ENCODE measurements around the gene PRRG4. TPM values are rescaled to one million over a fixed set of nuclear protein-coding genes. Genes with fewer than 3 reads are reported as not detected.

PRRG4 gene
- total and polyA plus RNA-seq, 2 of the 4 experiments (the other 2 are of a cell fraction): not detected

- Histone ChIP-seq H3K4me2 (ENCODE audit: low read depth, low read length) (no peak overlapping the region), H3K9ac (ENCODE audit: low read depth, low read length) (no peak overlapping the region), H2AK5ac (ENCODE audit: low read depth, low read length) (no peak overlapping the region), H3K23ac (ENCODE audit: low read depth, low read length) (no peak overlapping the region), H3K9me3 (ENCODE audit: control insufficient read depth, insufficient read depth, low read length) (no peaks in the 10 kb centered on the region), H3K4ac (ENCODE audit: low read depth, low read length) (no peak overlapping the region), H3K36me3 (ENCODE audit: control insufficient read depth, insufficient read depth, low read length) (no peaks in the 10 kb centered on the region), H3K79me1 (ENCODE audit: low read depth in 1 of 2, low read length in 2 of 2) (no peaks in the 10 kb centered on the region), H3K4me3 (ENCODE audit: insufficient read depth, low read depth, low read length) (no peak overlapping the region), H2BK5ac (ENCODE audit: low read depth, low read length, poor library complexity, severe bottlenecking) (no peak overlapping the region), H2BK15ac (ENCODE audit: low read depth, low read length) (no peak overlapping the region), H4K91ac (ENCODE audit: insufficient read depth, low read depth, low read length) (no peak overlapping the region), H2BK20ac (ENCODE audit: low read depth, low read length) (no peak overlapping the region), H4K5ac (ENCODE audit: low read depth, low read length) (no peak overlapping the region), H3K9me1 (ENCODE audit: insufficient read depth, low read length) (no peaks in the 10 kb centered on the region), H4K8ac (ENCODE audit: low read depth in 2 of 2, low read length in 2 of 2) (no peak overlapping the region), H3K4me1 (ENCODE audit: control insufficient read depth, insufficient read depth, low read length) (no peaks in the 10 kb centered on the region), H2BK120ac (ENCODE audit: low read depth, low read length) (no peak overlapping the region), H3K27ac (ENCODE audit: insufficient read depth, low read length) (no peak overlapping the region), H2AFZ (replicated peaks; ENCODE audit: low read length, poor library complexity) (no peak overlapping the region), H3K14ac (replicated peaks; ENCODE audit: low read depth, low read length) (no peak overlapping the region), H2AK9ac (replicated peaks; ENCODE audit: low read depth, low read length, poor library complexity) (no peak overlapping the region), H4K20me1 (ENCODE audit: insufficient read depth, low read length) (no peaks in the 10 kb centered on the region), H3K27me3 (ENCODE audit: control insufficient read depth, insufficient read depth, low read length) (peaks cover 3% of the 10 kb centered on the region; the same call in 1 of the 2 replicates), H3K18ac (ENCODE audit: low read depth, low read length) (no peak overlapping the region), H3K56ac (ENCODE audit: extremely low read depth, insufficient read depth, low read length) (no peak overlapping the region)
- DNase-seq (no peak), ATAC-seq (ENCODE audit: low read depth) (no peak)
- CTCF ChIA-PET: no interaction called here
- TF ChIP-seq FOS (IDR thresholded peaks at IDR 0.05; ENCODE audit: low read depth, low read length): no peak
- TF ChIP-seq CTCF (conservative IDR thresholded peaks at IDR 0.05; ENCODE audit: low read depth, low read length): no peak
- no peak for TF ChIP-seq RCOR1 (IDR thresholded peaks at IDR 0.05; ENCODE audit: insufficient replicate concordance, low read length)
- TF ChIP-seq MAFK (IDR thresholded peaks at IDR 0.05; ENCODE audit: low read depth, low read length): no peak
- TF ChIP-seq RFX5 (IDR thresholded peaks at IDR 0.05; ENCODE audit: low read depth, low read length): no peak
- no peak for TF ChIP-seq ELK1 (IDR thresholded peaks at IDR 0.05; ENCODE audit: borderline replicate concordance, low read depth, low read length)
- TF ChIP-seq RAD21 (IDR thresholded peaks at IDR 0.05; ENCODE audit: low read length): no peak
- no peak for TF ChIP-seq NFE2L2 (IDR thresholded peaks at IDR 0.05; ENCODE audit: low read depth, low read length)
- TF ChIP-seq MAZ (IDR thresholded peaks at IDR 0.05; ENCODE audit: borderline replicate concordance, low read depth, low read length): no peak
- no peak for TF ChIP-seq POLR2A (IDR thresholded peaks at IDR 0.05; ENCODE audit: low read depth, low read length)
- WGBS, 2 experiments (ENCODE audit: extremely low coverage in 2 of 2, insufficient read length in 1 of 2): 83% methylated on average over 1 of the region's 3 CpGs; no CpG with 5 or more reads in 1 of the 2 experiments
- in situ Hi-C loops (cut with MboI; ENCODE audit: low sequenced_read_pairs) (loop anchor here (25.0 kb wide), 1 partner anchor 119 kb away; no protein-coding TSS in a partner anchor), dilution Hi-C loops (cut with HindIII; ENCODE audit: low sequenced_read_pairs, unreplicated experiment) (no loop called here), intact Hi-C loops (cut with micrococcal nuclease) (no loop called here)
- POLR2A ChIA-PET (ENCODE audit: unreplicated experiment): no interaction called here
- BruUV-seq (replicated peaks): no TSS peak
These were observed 11.9 kb upstream of the PRRG4 start for GRCh38 chr11:32817852-32818183.

Measured in IMR-90 (cell line).